RWPE2 (cell line): ENCODE data around the gene CACNA2D3.

ENCODE experiments used
- ATAC-seq: fragments of 200-7000 bp; cut with Tn5 transposase; 3 replicates; pipeline ENCODE4 v1.9.1; 2021; ENCODE audit warnings: low read depth
- DNase-seq: peaks from one replicate; pipeline ENCODE4 v3.0.0-alpha.2; 2020; ENCODE audit warnings: low spot score
- H3K27ac ChIP-seq: fragments of 450-650 bp; 2 replicates; pipeline ENCODE4 v1.5.1; 2017; ENCODE audit warnings: mild to moderate bottlenecking; ENCODE audit not compliant: poor library complexity, severe bottlenecking
- H3K27me3 ChIP-seq: fragments of 250-450 bp; sonication (Bioruptor Pico); 2 replicates; pipeline ENCODE4 v1.5.1; 2021; ENCODE audit warnings: mild to moderate bottlenecking, moderate library complexity; ENCODE audit not compliant: insufficient read depth, poor library complexity, severe bottlenecking
- H3K36me3 ChIP-seq: fragments of 250-450 bp; sonication (Bioruptor Pico); 2 replicates; pipeline ENCODE4 v1.5.1; 2020; ENCODE audit warnings: low read depth, mild to moderate bottlenecking, moderate library complexity
- H3K4me1 ChIP-seq: fragments of 250-450 bp; sonication (Bioruptor Pico); 2 replicates; pipeline ENCODE4 v1.5.1; 2021; ENCODE audit warnings: mild to moderate bottlenecking, moderate library complexity; ENCODE audit not compliant: insufficient read depth, poor library complexity, severe bottlenecking
- H3K4me3 ChIP-seq: fragments of 250-450 bp; sonication (Bioruptor Pico); 2 replicates; pipeline ENCODE4 v1.5.1; 2021; ENCODE audit warnings: mild to moderate bottlenecking, moderate library complexity; ENCODE audit not compliant: severe bottlenecking
- H3K9me3 ChIP-seq: fragments of 250-450 bp; sonication (Bioruptor Pico); 2 replicates; pipeline ENCODE4 v1.5.1; 2021; ENCODE audit warnings: mild to moderate bottlenecking, moderate library complexity; ENCODE audit not compliant: severe bottlenecking
- CTCF ChIP-seq: fragments of 450-650 bp; IDR thresholded peaks from one replicate; pipeline ENCODE4 v1.5.1; 2017; ENCODE audit warnings: mild to moderate bottlenecking, moderate library complexity; ENCODE audit not compliant: poor library complexity, severe bottlenecking

The CACNA2D3 gene

DNA sequence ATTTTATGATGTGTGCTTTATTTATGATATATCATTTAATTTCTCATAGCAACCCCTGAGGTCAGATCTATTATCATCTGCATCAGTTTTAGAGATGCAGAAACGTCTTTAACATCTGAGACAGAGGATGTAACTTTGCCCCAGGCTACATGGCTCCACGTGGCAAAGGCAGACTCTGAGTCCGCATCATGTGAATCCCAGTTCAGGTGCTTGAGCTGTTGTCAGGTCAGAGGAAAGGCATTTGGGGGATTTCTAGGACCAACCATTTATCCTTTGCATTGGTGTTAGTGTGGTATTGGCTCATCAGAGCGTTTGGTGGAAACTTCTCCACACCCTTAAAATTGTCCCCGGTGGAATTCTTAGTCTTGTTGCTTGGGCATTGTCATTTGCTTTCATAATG is 10.8 kb downstream of the CACNA2D3 start:
- peaks cover 12% of the 10 kb centered on the region for H3K27me3 ChIP-seq
- H3K4me3 ChIP-seq = no peak overlapping the region
- no peaks in the 10 kb centered on the region for H3K36me3 ChIP-seq
- ATAC-seq (no peak), DNase-seq (no peak)
- no peak overlapping the region for H3K27ac ChIP-seq
- no peaks in the 10 kb centered on the region for H3K4me1 ChIP-seq
- no peaks in the 10 kb centered on the region for H3K9me3 ChIP-seq
- no peak for TF ChIP-seq CTCF

DNA sequence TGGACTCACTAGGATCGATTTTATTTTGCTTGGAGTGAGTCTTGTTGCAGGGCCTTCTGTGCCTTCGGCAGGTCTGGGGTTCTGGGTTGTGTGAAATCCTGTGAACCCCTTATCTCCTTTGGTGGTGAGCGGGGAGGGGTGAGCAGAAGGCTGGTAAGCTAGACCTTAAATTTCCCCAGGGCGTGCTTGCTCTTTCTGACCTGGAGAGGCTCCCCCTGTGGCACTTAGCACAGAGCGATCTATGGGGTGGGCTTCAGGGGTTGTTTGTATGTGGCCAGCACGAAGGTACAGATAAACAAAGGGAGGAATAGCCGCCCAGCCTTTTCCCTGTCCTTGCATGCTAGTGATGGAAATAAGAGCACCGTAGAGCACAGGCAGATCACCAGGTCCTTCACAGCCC is 11.8 kb downstream of the CACNA2D3 start:
- peaks cover 15% of the 10 kb centered on the region for H3K27me3 ChIP-seq
- H3K27ac ChIP-seq = no peak overlapping the region
- TF ChIP-seq CTCF = no peak
- H3K9me3 ChIP-seq = no peaks in the 10 kb centered on the region
- H3K4me1 ChIP-seq = no peaks in the 10 kb centered on the region
- DNase-seq = no peak
- H3K4me3 ChIP-seq = no peak overlapping the region
- H3K36me3 ChIP-seq = no peaks in the 10 kb centered on the region
- no peak for ATAC-seq

DNA sequence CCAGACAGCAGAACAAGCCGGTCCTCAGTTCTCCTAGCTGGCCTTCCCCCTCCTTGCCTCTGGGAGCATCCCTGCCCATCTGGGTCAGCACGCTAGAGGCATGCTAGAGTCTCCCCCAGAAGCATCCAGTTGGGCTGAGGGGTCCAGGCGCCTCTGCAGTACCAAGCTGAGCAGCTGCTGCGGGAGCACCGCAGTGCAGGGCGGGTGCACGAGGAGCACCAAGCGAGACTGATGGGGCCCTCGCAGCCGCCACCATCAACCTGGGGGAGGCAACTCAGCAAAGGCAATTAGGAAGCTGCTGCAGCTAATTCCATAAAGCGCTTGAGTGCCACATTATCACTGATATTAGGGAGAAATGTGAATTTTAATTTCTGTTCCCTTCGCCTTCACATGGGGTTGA is 12.4 kb downstream of the CACNA2D3 start:
- Histone ChIP-seq H3K36me3 (no peaks in the 10 kb centered on the region), H3K4me1 (no peaks in the 10 kb centered on the region), H3K27me3 (peaks cover 15% of the 10 kb centered on the region), H3K4me3 (no peak overlapping the region), H3K9me3 (no peaks in the 10 kb centered on the region), H3K27ac (no peak overlapping the region)
- no peak for TF ChIP-seq CTCF
- ATAC-seq (no peak), DNase-seq (no peak)

- no peak overlapping the region for H3K4me3 ChIP-seq
- H3K9me3 ChIP-seq = no peaks in the 10 kb centered on the region
- H3K27ac ChIP-seq = no peak overlapping the region
- TF ChIP-seq CTCF = no peak
- no peaks in the 10 kb centered on the region for H3K4me1 ChIP-seq
- H3K27me3 ChIP-seq = peaks cover 8% of the 10 kb centered on the region
- no peaks in the 10 kb centered on the region for H3K36me3 ChIP-seq
- ATAC-seq = no peak
- no peak for DNase-seq
Observed at GRCh38 chr3:54137311-54137710, 15.0 kb downstream of the CACNA2D3 start.

GRCh38 chr3:54138937-54139547 is 16.7 kb downstream of the CACNA2D3 start:
- Histone ChIP-seq H3K27me3 (peaks cover 10% of the 10 kb centered on the region), H3K27ac (no peak overlapping the region), H3K4me3 (no peak overlapping the region), H3K4me1 (no peaks in the 10 kb centered on the region), H3K36me3 (no peaks in the 10 kb centered on the region), H3K9me3 (no peaks in the 10 kb centered on the region)
- DNase-seq (no peak), ATAC-seq (no peak)
- TF ChIP-seq CTCF = no peak
